ENCODE results near the gene MCRIP1. TPM values are rescaled to one million over a fixed set of nuclear protein-coding genes. Genes with fewer than 3 reads are reported as not detected.

MCRIP1 gene
- total RNA-seq, 1 experiment from 2014 or later, result 126 TPM

DNA sequence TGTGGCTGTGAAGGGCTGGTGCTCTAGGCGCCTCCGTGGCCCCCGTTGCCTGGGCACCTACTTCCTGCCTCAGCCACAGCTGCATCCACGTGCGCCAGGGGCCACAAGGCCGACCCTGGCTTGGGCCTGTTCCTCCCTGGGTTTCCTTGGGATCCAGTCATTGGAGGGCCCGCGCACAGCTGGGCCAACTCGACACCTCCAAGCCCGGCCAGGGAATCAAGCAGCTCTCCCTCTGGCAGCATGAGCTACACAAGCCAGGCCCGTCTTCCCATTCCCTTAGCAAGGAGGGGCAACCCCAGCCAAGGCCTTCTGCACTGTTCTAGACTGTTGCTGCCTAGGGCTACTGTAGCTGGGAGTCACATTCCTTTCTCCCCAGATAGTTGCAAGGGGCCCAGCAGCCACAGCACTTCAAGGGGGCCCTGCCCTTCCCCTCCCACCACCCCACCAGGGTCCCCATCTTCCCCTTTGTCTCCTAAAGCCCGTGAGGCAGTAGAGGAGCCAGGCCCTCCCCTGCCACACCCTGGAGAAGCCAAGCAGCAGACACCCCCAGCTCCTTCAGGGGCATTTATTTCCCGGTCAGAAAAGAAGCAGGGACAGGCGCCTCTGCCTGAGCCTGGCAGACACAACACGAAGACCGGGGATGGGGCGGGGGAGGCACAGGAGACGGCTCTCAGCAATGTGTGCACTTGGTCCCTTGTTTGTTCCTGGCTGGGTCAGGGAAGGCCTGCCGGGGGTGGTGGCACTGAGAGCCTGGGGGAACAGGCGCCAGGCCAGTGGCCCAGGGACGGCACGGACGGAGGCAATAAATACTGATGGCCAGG is 34.3 kb upstream of the MCRIP1 start (continued):
- TF ChIP-seq SOX15 (CRISPR knock-in tag; IDR thresholded peaks at IDR 0.05), result no peak
- 0 out of 2 replicates have a peak, but pooled peaks have one; percentile 9 for TF ChIP-seq NR2C2 (CRISPR knock-in tag; IDR thresholded peaks at IDR 0.05)
- TF ChIP-seq HMGA2 (CRISPR knock-in tag; IDR thresholded peaks at IDR 0.05), result no peak
- TF ChIP-seq AR (CRISPR knock-in tag; IDR thresholded peaks at IDR 0.05), result no peak
- TF ChIP-seq ZNF121 (CRISPR knock-in tag; IDR thresholded peaks at IDR 0.05), result no peak
- 0 out of 2 replicates have a peak, but pooled peaks have one; percentile 24 for TF ChIP-seq USF2 (CRISPR knock-in tag; IDR thresholded peaks at IDR 0.05)
- peak; percentile 50; the same call in 1 of the 2 replicates for TF ChIP-seq EMX1 (CRISPR knock-in tag; IDR thresholded peaks at IDR 0.05)
- TF ChIP-seq, protein P1, sequence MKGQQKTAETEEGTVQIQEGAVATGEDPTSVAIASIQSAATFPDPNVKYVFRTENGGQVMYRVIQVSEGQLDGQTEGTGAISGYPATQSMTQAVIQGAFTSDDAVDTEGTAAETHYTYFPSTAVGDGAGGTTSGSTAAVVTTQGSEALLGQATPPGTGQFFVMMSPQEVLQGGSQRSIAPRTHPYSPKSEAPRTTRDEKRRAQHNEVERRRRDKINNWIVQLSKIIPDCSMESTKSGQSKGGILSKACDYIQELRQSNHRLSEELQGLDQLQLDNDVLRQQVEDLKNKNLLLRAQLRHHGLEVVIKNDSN (CRISPR knock-in tag; IDR thresholded peaks at IDR 0.05), result no peak
- no peak for TF ChIP-seq ZNF423 (CRISPR knock-in tag; IDR thresholded peaks at IDR 0.05)
- TF ChIP-seq ZNF671 (CRISPR knock-in tag; IDR thresholded peaks at IDR 0.05), result 0 out of 2 replicates have a peak, but pooled peaks have one; percentile 8
- TF ChIP-seq CBFB (CRISPR knock-in tag; IDR thresholded peaks at IDR 0.05; ENCODE audit: low read depth), result no peak
- TF ChIP-seq ZBTB21 (CRISPR knock-in tag; IDR thresholded peaks at IDR 0.05; ENCODE audit: borderline replicate concordance), result no peak
- TF ChIP-seq KAT7 (CRISPR knock-in tag; IDR thresholded peaks at IDR 0.05; ENCODE audit: borderline replicate concordance), result no peak
- no peak; the same call in 1 of the 2 replicates for TF ChIP-seq FOXJ3 (CRISPR knock-in tag; IDR thresholded peaks at IDR 0.05; ENCODE audit: borderline replicate concordance)
- no peak for TF ChIP-seq ZNF532 (CRISPR knock-in tag; IDR thresholded peaks at IDR 0.05; ENCODE audit: borderline replicate concordance)
- no peak for TF ChIP-seq ATF3 (CRISPR knock-in tag; conservative IDR thresholded peaks at IDR 0.05)
- TF ChIP-seq, protein P2, sequence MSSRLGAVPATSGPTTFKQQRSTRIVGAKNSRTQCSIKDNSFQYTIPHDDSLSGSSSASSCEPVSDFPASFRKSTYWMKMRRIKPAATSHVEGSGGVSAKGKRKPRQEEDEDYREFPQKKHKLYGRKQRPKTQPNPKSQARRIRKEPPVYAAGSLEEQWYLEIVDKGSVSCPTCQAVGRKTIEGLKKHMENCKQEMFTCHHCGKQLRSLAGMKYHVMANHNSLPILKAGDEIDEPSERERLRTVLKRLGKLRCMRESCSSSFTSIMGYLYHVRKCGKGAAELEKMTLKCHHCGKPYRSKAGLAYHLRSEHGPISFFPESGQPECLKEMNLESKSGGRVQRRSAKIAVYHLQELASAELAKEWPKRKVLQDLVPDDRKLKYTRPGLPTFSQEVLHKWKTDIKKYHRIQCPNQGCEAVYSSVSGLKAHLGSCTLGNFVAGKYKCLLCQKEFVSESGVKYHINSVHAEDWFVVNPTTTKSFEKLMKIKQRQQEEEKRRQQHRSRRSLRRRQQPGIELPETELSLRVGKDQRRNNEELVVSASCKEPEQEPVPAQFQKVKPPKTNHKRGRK (CRISPR knock-in tag; IDR thresholded peaks at IDR 0.05; ENCODE audit: borderline replicate concordance), result no peak
- no peak for TF ChIP-seq ZNF396 (CRISPR knock-in tag; IDR thresholded peaks at IDR 0.05; ENCODE audit: borderline replicate concordance)
- TF ChIP-seq, protein P3, sequence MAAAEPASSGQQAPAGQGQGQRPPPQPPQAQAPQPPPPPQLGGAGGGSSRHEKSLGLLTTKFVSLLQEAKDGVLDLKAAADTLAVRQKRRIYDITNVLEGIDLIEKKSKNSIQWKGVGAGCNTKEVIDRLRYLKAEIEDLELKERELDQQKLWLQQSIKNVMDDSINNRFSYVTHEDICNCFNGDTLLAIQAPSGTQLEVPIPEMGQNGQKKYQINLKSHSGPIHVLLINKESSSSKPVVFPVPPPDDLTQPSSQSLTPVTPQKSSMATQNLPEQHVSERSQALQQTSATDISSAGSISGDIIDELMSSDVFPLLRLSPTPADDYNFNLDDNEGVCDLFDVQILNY (CRISPR knock-in tag; IDR thresholded peaks at IDR 0.05), result no peak
- no peak for TF ChIP-seq CREM (CRISPR knock-in tag; IDR thresholded peaks at IDR 0.05)
- no peak for TF ChIP-seq ERG (CRISPR knock-in tag; IDR thresholded peaks at IDR 0.05)
- TF ChIP-seq NFE2L1 (CRISPR knock-in tag; IDR thresholded peaks at IDR 0.05), result no peak
- 0 out of 2 replicates have a peak, but pooled peaks have one; percentile 13 for TF ChIP-seq FOXK1 (CRISPR knock-in tag; IDR thresholded peaks at IDR 0.05)
- TF ChIP-seq, protein P4, sequence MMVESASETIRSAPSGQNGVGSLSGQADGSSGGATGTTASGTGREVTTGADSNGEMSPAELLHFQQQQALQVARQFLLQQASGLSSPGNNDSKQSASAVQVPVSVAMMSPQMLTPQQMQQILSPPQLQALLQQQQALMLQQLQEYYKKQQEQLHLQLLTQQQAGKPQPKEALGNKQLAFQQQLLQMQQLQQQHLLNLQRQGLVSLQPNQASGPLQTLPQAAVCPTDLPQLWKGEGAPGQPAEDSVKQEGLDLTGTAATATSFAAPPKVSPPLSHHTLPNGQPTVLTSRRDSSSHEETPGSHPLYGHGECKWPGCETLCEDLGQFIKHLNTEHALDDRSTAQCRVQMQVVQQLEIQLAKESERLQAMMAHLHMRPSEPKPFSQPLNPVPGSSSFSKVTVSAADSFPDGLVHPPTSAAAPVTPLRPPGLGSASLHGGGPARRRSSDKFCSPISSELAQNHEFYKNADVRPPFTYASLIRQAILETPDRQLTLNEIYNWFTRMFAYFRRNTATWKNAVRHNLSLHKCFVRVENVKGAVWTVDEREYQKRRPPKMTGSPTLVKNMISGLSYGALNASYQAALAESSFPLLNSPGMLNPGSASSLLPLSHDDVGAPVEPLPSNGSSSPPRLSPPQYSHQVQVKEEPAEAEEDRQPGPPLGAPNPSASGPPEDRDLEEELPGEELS (CRISPR knock-in tag; IDR thresholded peaks at IDR 0.05), result no peak
